HFFc6 (cell line): Measurements from ENCODE around the gene IDI1. TPM values are rescaled to one million over a fixed set of nuclear protein-coding genes. Genes with fewer than 3 reads are reported as not detected.

Experiments
- DNase-seq: peaks from one replicate; pipeline ENCODE4 v3.0.0-alpha.2; 2018
- H3K27ac Mint-ChIP-seq: 2 replicates; pipeline ENCODE4 v1.8.0; 2020; ENCODE audit warnings: mild to moderate bottlenecking, mixed read lengths
- H3K27me3 Mint-ChIP-seq: 2 replicates; pipeline ENCODE4 v1.8.0; 2021; ENCODE audit warnings: mild to moderate bottlenecking, moderate library complexity, mixed read lengths; ENCODE audit not compliant: insufficient read depth
- H3K36me3 Mint-ChIP-seq: 2 replicates; pipeline ENCODE4 v1.8.0; 2021; ENCODE audit warnings: low read depth, mixed read lengths
- H3K4me1 Mint-ChIP-seq: 2 replicates; pipeline ENCODE4 v1.8.0; 2020; ENCODE audit warnings: low read depth, mixed read lengths
- H3K4me3 Mint-ChIP-seq: 2 replicates; pipeline ENCODE4 v1.8.0; 2020; ENCODE audit warnings: mild to moderate bottlenecking, moderate library complexity, mixed read lengths
- H3K9me3 Mint-ChIP-seq: 2 replicates; pipeline ENCODE4 v1.8.0; 2020; ENCODE audit warnings: mild to moderate bottlenecking, mixed read lengths
- CTCF ChIP-seq: fragments of 200-600 bp; sonication (generic); IDR thresholded peaks from 2 replicates; pipeline ENCODE4 v1.5.0; 2021; ENCODE audit warnings: antibody characterized with exemption, mild to moderate bottlenecking
- total RNA-seq, 6 experiments: library from RNA; stranded (reverse); fragmentation: NEBNext Ultra II Directional; extraction: Animal tissue kit (Norgen Biotek cat#: 25700); gene quantifications; 2 replicates in 1 of 6; 3 replicates in 5 of 6; pipeline ENCODE4 v1.2.3, GENCODE V29; 2021

Gene IDI1
- total RNA-seq, 6 experiments from 2014 or later: 17.5 to 22.8 (median 20.2) TPM

- Mint-ChIP-seq H3K4me3 (peak overlapping the region; percentile 99), H3K36me3 (peaks cover 11% of the 10 kb centered on the region; the same call in 1 of the 2 replicates), H3K27me3 (no peaks in the 10 kb centered on the region; the same call in 1 of the 2 replicates), H3K4me1 (peaks cover 59% of the 10 kb centered on the region), H3K9me3 (no peaks in the 10 kb centered on the region), H3K27ac (peak overlapping the region; percentile 61; the same call in 1 of the 2 replicates)
- TF ChIP-seq CTCF: no peak
- DNase-seq: no peak
Observed at GRCh38 chr10:1054684-1055083, 5.8 kb upstream of the IDI1 start.

GRCh38 chr10:1050554-1050953 is 1.6 kb upstream of the IDI1 start:
- DNase-seq: no peak
- Mint-ChIP-seq H3K9me3 (no peaks in the 10 kb centered on the region), H3K4me3 (peak overlapping the region; percentile 96), H3K36me3 (peaks cover 21% of the 10 kb centered on the region), H3K27ac (peak overlapping the region; percentile 99; the same call in 1 of the 2 replicates), H3K27me3 (peaks cover 2% of the 10 kb centered on the region; the same call in 1 of the 2 replicates), H3K4me1 (peaks cover 57% of the 10 kb centered on the region)
- TF ChIP-seq CTCF: no peak

- peak overlapping the region; percentile 96 for H3K4me3 Mint-ChIP-seq
- peaks cover 21% of the 10 kb centered on the region for H3K36me3 Mint-ChIP-seq
- H3K27ac Mint-ChIP-seq: peak overlapping the region; percentile 99
- H3K27me3 Mint-ChIP-seq: peaks cover 2% of the 10 kb centered on the region
- no peak for TF ChIP-seq CTCF
- peaks cover 57% of the 10 kb centered on the region for H3K4me1 Mint-ChIP-seq
- DNase-seq: no peak
- H3K9me3 Mint-ChIP-seq: no peaks in the 10 kb centered on the region
Observed at GRCh38 chr10:1050145-1050544, 1.2 kb upstream of the IDI1 start.

GRCh38 chr10:1049425-1049958 is 573 bp upstream of the IDI1 start:
- no peak for DNase-seq
- H3K27me3 Mint-ChIP-seq: peaks cover 2% of the 10 kb centered on the region
- peak overlapping the region; percentile 99 for H3K27ac Mint-ChIP-seq
- no peaks in the 10 kb centered on the region for H3K9me3 Mint-ChIP-seq
- peaks cover 51% of the 10 kb centered on the region for H3K4me1 Mint-ChIP-seq
- H3K36me3 Mint-ChIP-seq: peaks cover 21% of the 10 kb centered on the region
- H3K4me3 Mint-ChIP-seq: peak overlapping the region; percentile 96
- TF ChIP-seq CTCF: no peak

GRCh38 chr10:1048349-1048731 is 579 bp downstream of the IDI1 start:
- no peaks in the 10 kb centered on the region for H3K9me3 Mint-ChIP-seq
- peaks cover 39% of the 10 kb centered on the region for H3K4me1 Mint-ChIP-seq
- peak overlapping the region; percentile 96 for H3K4me3 Mint-ChIP-seq
- peak overlapping the region; percentile 99 for H3K27ac Mint-ChIP-seq
- H3K27me3 Mint-ChIP-seq: peaks cover 2% of the 10 kb centered on the region
- peak; percentile 17 for DNase-seq
- TF ChIP-seq CTCF: no peak
- H3K36me3 Mint-ChIP-seq: peaks cover 15% of the 10 kb centered on the region
